Endodermal cell (in vitro differentiated cells): ENCODE results near the gene MCTP2. TPM values are rescaled to one million over a fixed set of nuclear protein-coding genes. Genes with fewer than 3 reads are reported as not detected.

ENCODE experiments used
- DNase-seq: peaks from one replicate; pipeline ENCODE4 v3.0.0-alpha.2; 2017
- H3K27ac ChIP-seq: 2 replicates; pipeline ENCODE4 v1.5.1; 2013; ENCODE audit warnings: mild to moderate bottlenecking, low read depth, low read length, moderate library complexity
- H3K27me3 ChIP-seq: 2 replicates; pipeline ENCODE4 v1.6.1; 2013; ENCODE audit warnings: mild to moderate bottlenecking, low read length, moderate library complexity; ENCODE audit not compliant: insufficient read depth, control insufficient read depth, poor library complexity, severe bottlenecking
- H3K36me3 ChIP-seq: 2 replicates; pipeline ENCODE4 v1.7.0; 2013; ENCODE audit warnings: mild to moderate bottlenecking, low read length, moderate library complexity; ENCODE audit not compliant: control insufficient read depth, insufficient read depth
- H3K4me1 ChIP-seq: one replicate; pipeline ENCODE4 v1.7.0; 2013; ENCODE audit warnings: low read length; ENCODE audit not compliant: control insufficient read depth, insufficient read depth
- H3K4me3 ChIP-seq: 2 replicates; pipeline ENCODE4 v1.5.1; 2013; ENCODE audit warnings: mild to moderate bottlenecking, low read length, moderate library complexity
- H3K9ac ChIP-seq: 2 replicates; pipeline ENCODE4 v1.6.1; 2013; ENCODE audit warnings: mild to moderate bottlenecking, low read length, moderate library complexity; ENCODE audit not compliant: poor library complexity, severe bottlenecking; ENCODE audit errors: extremely low read depth
- H3K9me3 ChIP-seq: 2 replicates; pipeline ENCODE4 v1.6.1; 2013; ENCODE audit warnings: mild to moderate bottlenecking, low read length, moderate library complexity; ENCODE audit not compliant: control insufficient read depth
- H3K27ac Mint-ChIP-seq: 2 replicates; pipeline ENCODE4 v1.8.0; 2020; ENCODE audit warnings: mixed read lengths
- H3K27me3 Mint-ChIP-seq: 2 replicates; pipeline ENCODE4 v1.8.0; 2021; ENCODE audit warnings: mild to moderate bottlenecking, mixed read lengths; ENCODE audit not compliant: insufficient read depth
- H3K36me3 Mint-ChIP-seq: 2 replicates; pipeline ENCODE4 v1.8.0; 2020; ENCODE audit warnings: low read depth, mixed read lengths
- H3K4me1 Mint-ChIP-seq: 2 replicates; pipeline ENCODE4 v1.8.0; 2020; ENCODE audit warnings: mixed read lengths
- H3K4me3 Mint-ChIP-seq: 2 replicates; pipeline ENCODE4 v1.8.0; 2020; ENCODE audit warnings: mild to moderate bottlenecking, moderate library complexity, mixed read lengths
- H3K9me3 Mint-ChIP-seq: 2 replicates; pipeline ENCODE4 v1.8.0; 2020; ENCODE audit warnings: mild to moderate bottlenecking, mixed read lengths
- CTCF ChIP-seq: fragments of 200-600 bp; sonication (generic); conservative IDR thresholded peaks from 2 replicates; pipeline ENCODE4 v1.5.0; 2021; ENCODE audit warnings: antibody characterized with exemption, mild to moderate bottlenecking
- WGBS, 2 experiments: methylation state at CpG; one replicate each; pipeline versions ENCODE4 v1.1.5 to v1.1.7; 2013; ENCODE audit warnings: missing lambda C conversion rate in 2 of 2, mixed read lengths in 1 of 2; ENCODE audit not compliant: insufficient coverage in 1 of 2, insufficient read length in 1 of 2; 5-methylcytosine and 5-hydroxymethylcytosine counted together
- total RNA-seq, 2 donors: library from RNA; stranded (reverse); fragmentation: NEBNext Ultra II Directional in 1 of 2; extraction: Animal tissue kit (Norgen Biotek cat#: 25700) in 1 of 2; gene quantifications; 2 replicates in 1 of 2; 3 replicates in 1 of 2; pipeline ENCODE4 v1.2.1, GENCODE V29; 2021

Gene MCTP2
- total RNA-seq, 2 donors from 2014 or later: 9.2 to 12.1 TPM

- no peaks in the 10 kb centered on the region for H3K4me1 Mint-ChIP-seq
- no peak for DNase-seq
- H3K36me3 ChIP-seq: no peaks in the 10 kb centered on the region
- no peak overlapping the region for H3K27ac ChIP-seq
- H3K4me3 ChIP-seq: no peak overlapping the region
- WGBS, 2 experiments: 89 to 96% methylated on average over 4 to 5 of the region's 5 CpGs
- no peaks in the 10 kb centered on the region for H3K36me3 Mint-ChIP-seq
- no peaks in the 10 kb centered on the region for H3K9me3 Mint-ChIP-seq
- TF ChIP-seq CTCF: no peak
- no peaks in the 10 kb centered on the region for H3K27me3 ChIP-seq
- H3K27ac Mint-ChIP-seq: no peak overlapping the region
- H3K27me3 Mint-ChIP-seq: no peaks in the 10 kb centered on the region
- no peaks in the 10 kb centered on the region for H3K9me3 ChIP-seq
- H3K4me3 Mint-ChIP-seq: no peak overlapping the region
- no peaks in the 10 kb centered on the region for H3K4me1 ChIP-seq
- no peak overlapping the region for H3K9ac ChIP-seq
These were observed 81.6 kb downstream of the MCTP2 start for GRCh38 chr15:94312946-94313345.

- Histone ChIP-seq H3K36me3 (no peaks in the 10 kb centered on the region), H3K27me3 (no peaks in the 10 kb centered on the region), H3K27ac (no peak overlapping the region), H3K4me1 (no peaks in the 10 kb centered on the region), H3K4me3 (no peak overlapping the region), H3K9ac (no peak overlapping the region), H3K9me3 (no peaks in the 10 kb centered on the region)
- TF ChIP-seq CTCF: no peak
- no peaks in the 10 kb centered on the region for H3K4me1 Mint-ChIP-seq
- no peaks in the 10 kb centered on the region for H3K27me3 Mint-ChIP-seq
- no peaks in the 10 kb centered on the region for H3K9me3 Mint-ChIP-seq
- WGBS, 2 experiments: 94 to 100% methylated on average over 2 to 3 of the region's 3 CpGs
- H3K36me3 Mint-ChIP-seq: peaks cover 2% of the 10 kb centered on the region
- no peak overlapping the region for H3K4me3 Mint-ChIP-seq
- no peak overlapping the region for H3K27ac Mint-ChIP-seq
- no peak for DNase-seq
These were observed 83.3 kb downstream of the MCTP2 start for GRCh38 chr15:94314639-94315038.

GRCh38 chr15:94317211-94317610, 85.8 kb downstream of the MCTP2 start:
- no peak overlapping the region for H3K27ac Mint-ChIP-seq
- H3K9me3 Mint-ChIP-seq: no peaks in the 10 kb centered on the region
- H3K4me3 ChIP-seq: no peak overlapping the region
- no peak overlapping the region for H3K27ac ChIP-seq
- peaks cover 7% of the 10 kb centered on the region for H3K36me3 Mint-ChIP-seq
- peaks cover 1% of the 10 kb centered on the region for H3K4me1 Mint-ChIP-seq
- H3K9ac ChIP-seq: no peak overlapping the region
- H3K4me1 ChIP-seq: peaks cover under 1% of the 10 kb centered on the region
- no peak for TF ChIP-seq CTCF
- no peaks in the 10 kb centered on the region for H3K9me3 ChIP-seq
- no peak for DNase-seq
- H3K27me3 Mint-ChIP-seq: no peaks in the 10 kb centered on the region
- no peaks in the 10 kb centered on the region for H3K27me3 ChIP-seq
- H3K4me3 Mint-ChIP-seq: no peak overlapping the region
- no peaks in the 10 kb centered on the region for H3K36me3 ChIP-seq
- 71 to 75% methylated on average over 4 to 5 of the region's 5 CpGs for WGBS, 2 experiments
